HepG2 (cell line): Measurements from ENCODE around the gene IQSEC1.

Source experiments
- AFF4 ChIP-seq: sonication (generic); formaldehyde crosslinking; IDR thresholded peaks from 2 replicates; pipeline ENCODE4 v1.4.0; 2020; ENCODE audit warnings: missing genetic modification reagents
- CHD2 ChIP-seq: IDR thresholded peaks from 2 replicates; pipeline ENCODE4 v1.6.1; 2011; ENCODE audit warnings: low read depth, low read length, improper control_type of control experiment
- EEA1 ChIP-seq: sonication (generic); formaldehyde crosslinking; IDR thresholded peaks from 2 replicates; pipeline ENCODE4 v1.5.1; 2020; ENCODE audit warnings: mild to moderate bottlenecking, missing genetic modification reagents, borderline replicate concordance
- JUN ChIP-seq: sonication (generic); formaldehyde crosslinking; IDR thresholded peaks from 2 replicates; pipeline ENCODE4 v1.4.0; 2020; ENCODE audit warnings: mild to moderate bottlenecking, missing genetic modification reagents
- MEF2D ChIP-seq: sonication (generic); formaldehyde crosslinking; IDR thresholded peaks from 2 replicates; pipeline ENCODE4 v1.5.1; 2020; ENCODE audit warnings: mild to moderate bottlenecking, missing genetic modification reagents
- NFATC3 ChIP-seq: sonication (generic); formaldehyde crosslinking; IDR thresholded peaks from 2 replicates; pipeline ENCODE4 v1.5.1; 2020; ENCODE audit warnings: mild to moderate bottlenecking, missing genetic modification reagents
- PHF8 ChIP-seq: sonication (generic); formaldehyde crosslinking; IDR thresholded peaks from 2 replicates; pipeline ENCODE4 v1.5.0; 2020; ENCODE audit warnings: missing genetic modification reagents
- THAP11 ChIP-seq: IDR thresholded peaks from 2 replicates; pipeline ENCODE4 v1.6.1; 2016; ENCODE audit warnings: missing biosample characterization, missing genetic modification reagents
- ZKSCAN8 ChIP-seq: IDR thresholded peaks from 2 replicates; pipeline ENCODE4 v1.6.1; 2016; ENCODE audit warnings: borderline replicate concordance, missing genetic modification reagents, missing compliant biosample characterization
- TF ChIP-seq, protein P1 (sequence below), 2 experiments: IDR thresholded peaks; 2 replicates each; pipeline ENCODE4 v1.6.1; 2011 to 2012; ENCODE audit warnings: low read length in 2 of 2, borderline replicate concordance in 1 of 2, low read depth in 1 of 2, mild to moderate bottlenecking in 1 of 2, moderate library complexity in 1 of 2
- TF ChIP-seq, protein P2 (sequence below): sonication (generic); formaldehyde crosslinking; IDR thresholded peaks from 2 replicates; pipeline ENCODE4 v1.8.0; 2022; ENCODE audit warnings: missing genetic modification reagents, mild to moderate bottlenecking, moderate library complexity, borderline replicate concordance
- TF ChIP-seq, protein P3 (sequence below): sonication (generic); formaldehyde crosslinking; IDR thresholded peaks from 2 replicates; pipeline ENCODE4 v1.5.0; 2020; ENCODE audit warnings: mild to moderate bottlenecking, missing genetic modification reagents, moderate library complexity

GRCh38 chr3:13005301-13005700 lies 67.9 kb downstream of the IQSEC1 start:
- TF ChIP-seq MEF2D (CRISPR knock-in tag) (no peak), EEA1 (CRISPR knock-in tag) (no peak), NFATC3 (no peak), THAP11 (CRISPR knock-in tag) (no peak), ZKSCAN8 (no peak), CHD2 (no peak), PHF8 (CRISPR knock-in tag) (no peak), AFF4 (CRISPR knock-in tag) (no peak), JUN (no peak)
- TF ChIP-seq, protein P1, sequence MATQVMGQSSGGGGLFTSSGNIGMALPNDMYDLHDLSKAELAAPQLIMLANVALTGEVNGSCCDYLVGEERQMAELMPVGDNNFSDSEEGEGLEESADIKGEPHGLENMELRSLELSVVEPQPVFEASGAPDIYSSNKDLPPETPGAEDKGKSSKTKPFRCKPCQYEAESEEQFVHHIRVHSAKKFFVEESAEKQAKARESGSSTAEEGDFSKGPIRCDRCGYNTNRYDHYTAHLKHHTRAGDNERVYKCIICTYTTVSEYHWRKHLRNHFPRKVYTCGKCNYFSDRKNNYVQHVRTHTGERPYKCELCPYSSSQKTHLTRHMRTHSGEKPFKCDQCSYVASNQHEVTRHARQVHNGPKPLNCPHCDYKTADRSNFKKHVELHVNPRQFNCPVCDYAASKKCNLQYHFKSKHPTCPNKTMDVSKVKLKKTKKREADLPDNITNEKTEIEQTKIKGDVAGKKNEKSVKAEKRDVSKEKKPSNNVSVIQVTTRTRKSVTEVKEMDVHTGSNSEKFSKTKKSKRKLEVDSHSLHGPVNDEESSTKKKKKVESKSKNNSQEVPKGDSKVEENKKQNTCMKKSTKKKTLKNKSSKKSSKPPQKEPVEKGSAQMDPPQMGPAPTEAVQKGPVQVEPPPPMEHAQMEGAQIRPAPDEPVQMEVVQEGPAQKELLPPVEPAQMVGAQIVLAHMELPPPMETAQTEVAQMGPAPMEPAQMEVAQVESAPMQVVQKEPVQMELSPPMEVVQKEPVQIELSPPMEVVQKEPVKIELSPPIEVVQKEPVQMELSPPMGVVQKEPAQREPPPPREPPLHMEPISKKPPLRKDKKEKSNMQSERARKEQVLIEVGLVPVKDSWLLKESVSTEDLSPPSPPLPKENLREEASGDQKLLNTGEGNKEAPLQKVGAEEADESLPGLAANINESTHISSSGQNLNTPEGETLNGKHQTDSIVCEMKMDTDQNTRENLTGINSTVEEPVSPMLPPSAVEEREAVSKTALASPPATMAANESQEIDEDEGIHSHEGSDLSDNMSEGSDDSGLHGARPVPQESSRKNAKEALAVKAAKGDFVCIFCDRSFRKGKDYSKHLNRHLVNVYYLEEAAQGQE (IDR thresholded peaks at IDR 0.05; ENCODE audit: borderline replicate concordance in 1 of 2, low read depth in 1 of 2, low read length in 2 of 2): no peak
- TF ChIP-seq, protein P2, sequence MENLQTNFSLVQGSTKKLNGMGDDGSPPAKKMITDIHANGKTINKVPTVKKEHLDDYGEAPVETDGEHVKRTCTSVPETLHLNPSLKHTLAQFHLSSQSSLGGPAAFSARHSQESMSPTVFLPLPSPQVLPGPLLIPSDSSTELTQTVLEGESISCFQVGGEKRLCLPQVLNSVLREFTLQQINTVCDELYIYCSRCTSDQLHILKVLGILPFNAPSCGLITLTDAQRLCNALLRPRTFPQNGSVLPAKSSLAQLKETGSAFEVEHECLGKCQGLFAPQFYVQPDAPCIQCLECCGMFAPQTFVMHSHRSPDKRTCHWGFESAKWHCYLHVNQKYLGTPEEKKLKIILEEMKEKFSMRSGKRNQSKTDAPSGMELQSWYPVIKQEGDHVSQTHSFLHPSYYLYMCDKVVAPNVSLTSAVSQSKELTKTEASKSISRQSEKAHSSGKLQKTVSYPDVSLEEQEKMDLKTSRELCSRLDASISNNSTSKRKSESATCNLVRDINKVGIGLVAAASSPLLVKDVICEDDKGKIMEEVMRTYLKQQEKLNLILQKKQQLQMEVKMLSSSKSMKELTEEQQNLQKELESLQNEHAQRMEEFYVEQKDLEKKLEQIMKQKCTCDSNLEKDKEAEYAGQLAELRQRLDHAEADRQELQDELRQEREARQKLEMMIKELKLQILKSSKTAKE (CRISPR knock-in tag): no peak
- TF ChIP-seq, protein P3, sequence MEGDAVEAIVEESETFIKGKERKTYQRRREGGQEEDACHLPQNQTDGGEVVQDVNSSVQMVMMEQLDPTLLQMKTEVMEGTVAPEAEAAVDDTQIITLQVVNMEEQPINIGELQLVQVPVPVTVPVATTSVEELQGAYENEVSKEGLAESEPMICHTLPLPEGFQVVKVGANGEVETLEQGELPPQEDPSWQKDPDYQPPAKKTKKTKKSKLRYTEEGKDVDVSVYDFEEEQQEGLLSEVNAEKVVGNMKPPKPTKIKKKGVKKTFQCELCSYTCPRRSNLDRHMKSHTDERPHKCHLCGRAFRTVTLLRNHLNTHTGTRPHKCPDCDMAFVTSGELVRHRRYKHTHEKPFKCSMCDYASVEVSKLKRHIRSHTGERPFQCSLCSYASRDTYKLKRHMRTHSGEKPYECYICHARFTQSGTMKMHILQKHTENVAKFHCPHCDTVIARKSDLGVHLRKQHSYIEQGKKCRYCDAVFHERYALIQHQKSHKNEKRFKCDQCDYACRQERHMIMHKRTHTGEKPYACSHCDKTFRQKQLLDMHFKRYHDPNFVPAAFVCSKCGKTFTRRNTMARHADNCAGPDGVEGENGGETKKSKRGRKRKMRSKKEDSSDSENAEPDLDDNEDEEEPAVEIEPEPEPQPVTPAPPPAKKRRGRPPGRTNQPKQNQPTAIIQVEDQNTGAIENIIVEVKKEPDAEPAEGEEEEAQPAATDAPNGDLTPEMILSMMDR (CRISPR knock-in tag): no peak
